H1 (cell line): Measurements from ENCODE around the gene SHANK1. TPM values are rescaled to one million over a fixed set of nuclear protein-coding genes. Genes with fewer than 3 reads are reported as not detected.

Experiments used
- SIN3A ChIP-seq, 2 experiments: IDR thresholded peaks in 1 of 2; conservative IDR thresholded peaks in 1 of 2; 2 replicates each; pipeline ENCODE4 v1.6.1; 2011 to 2012; ENCODE audit warnings: low read length in 2 of 2, improper control_type of control experiment in 1 of 2, low read depth in 1 of 2, mild to moderate bottlenecking in 1 of 2
- polyA plus RNA-seq, 7 experiments: library from polyadenylated mRNA; depleted of rRNA in 3 of 7; stranded (reverse) in 5 of 7; unstranded in 2 of 7; fragments of >200 nt in 5 of 7; fragments of 200-250 nt in 2 of 7; gene quantifications; 1 replicate in 5 of 7; 2 replicates in 1 of 7; 4 replicates in 1 of 7; pipeline versions ENCODE4 v1.2.1 to v1.2.3, GENCODE V29; 2011 to 2013; ENCODE audit warnings: missing spikeins in 2 of 7, mixed read lengths in 2 of 7
- total RNA-seq: library from RNA; stranded (reverse); fragmentation: NEBNext Ultra II Directional; extraction: Animal tissue kit (Norgen Biotek cat#: 25700); gene quantifications from 2 replicates; pipeline ENCODE4 v1.2.1, GENCODE V29; 2021
- TF ChIP-seq, protein P1 (sequence below): IDR thresholded peaks from 2 replicates; pipeline ENCODE4 v1.6.1; 2011; ENCODE audit warnings: low read length, improper control_type of control experiment

SHANK1 gene
- total and polyA plus RNA-seq, 2 of the 8 experiments (the other 6 are each of a cell fraction or from before 2014, with no cell fraction given) = 1.1 to 3.7 TPM

DNA sequence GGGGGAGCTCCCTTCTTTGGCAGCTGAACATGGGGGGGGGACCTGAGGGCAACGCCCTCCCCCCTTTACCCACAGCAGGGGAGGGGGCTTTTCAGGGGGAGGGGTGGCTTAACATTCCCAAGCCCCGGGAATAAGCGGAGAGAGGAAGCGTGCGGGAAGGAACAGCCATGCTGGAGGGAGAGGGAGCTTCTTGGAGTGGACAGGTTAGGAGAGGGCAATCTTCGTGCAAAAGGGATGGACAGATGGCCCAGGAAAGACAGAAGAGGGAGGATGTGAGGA is 59.6 kb downstream of the SHANK1 start (continued):
- 0 out of 4 replicates have a peak, but pooled peaks of 1 of the 2 experiments have one; percentile 41 for TF ChIP-seq SIN3A (conservative IDR thresholded peaks at IDR 0.05 in 1 of 2, IDR thresholded peaks at IDR 0.05 in 1 of 2; ENCODE audit: low read depth in 1 of 2, low read length in 2 of 2)
- TF ChIP-seq, protein P1, sequence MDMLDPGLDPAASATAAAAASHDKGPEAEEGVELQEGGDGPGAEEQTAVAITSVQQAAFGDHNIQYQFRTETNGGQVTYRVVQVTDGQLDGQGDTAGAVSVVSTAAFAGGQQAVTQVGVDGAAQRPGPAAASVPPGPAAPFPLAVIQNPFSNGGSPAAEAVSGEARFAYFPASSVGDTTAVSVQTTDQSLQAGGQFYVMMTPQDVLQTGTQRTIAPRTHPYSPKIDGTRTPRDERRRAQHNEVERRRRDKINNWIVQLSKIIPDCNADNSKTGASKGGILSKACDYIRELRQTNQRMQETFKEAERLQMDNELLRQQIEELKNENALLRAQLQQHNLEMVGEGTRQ = no peak
